GM04504 (cell line): Measurements from ENCODE around the gene ARHGAP10.
A peak's percentile ranks its signal among the peaks of the same experiment; 100 is the strongest.

ENCODE experiments used
- DNase-seq: peaks from one replicate; pipeline ENCODE4 v3.0.0-alpha.2; 2012; ENCODE audit warnings: low read depth

ARHGAP10 gene

DNA sequence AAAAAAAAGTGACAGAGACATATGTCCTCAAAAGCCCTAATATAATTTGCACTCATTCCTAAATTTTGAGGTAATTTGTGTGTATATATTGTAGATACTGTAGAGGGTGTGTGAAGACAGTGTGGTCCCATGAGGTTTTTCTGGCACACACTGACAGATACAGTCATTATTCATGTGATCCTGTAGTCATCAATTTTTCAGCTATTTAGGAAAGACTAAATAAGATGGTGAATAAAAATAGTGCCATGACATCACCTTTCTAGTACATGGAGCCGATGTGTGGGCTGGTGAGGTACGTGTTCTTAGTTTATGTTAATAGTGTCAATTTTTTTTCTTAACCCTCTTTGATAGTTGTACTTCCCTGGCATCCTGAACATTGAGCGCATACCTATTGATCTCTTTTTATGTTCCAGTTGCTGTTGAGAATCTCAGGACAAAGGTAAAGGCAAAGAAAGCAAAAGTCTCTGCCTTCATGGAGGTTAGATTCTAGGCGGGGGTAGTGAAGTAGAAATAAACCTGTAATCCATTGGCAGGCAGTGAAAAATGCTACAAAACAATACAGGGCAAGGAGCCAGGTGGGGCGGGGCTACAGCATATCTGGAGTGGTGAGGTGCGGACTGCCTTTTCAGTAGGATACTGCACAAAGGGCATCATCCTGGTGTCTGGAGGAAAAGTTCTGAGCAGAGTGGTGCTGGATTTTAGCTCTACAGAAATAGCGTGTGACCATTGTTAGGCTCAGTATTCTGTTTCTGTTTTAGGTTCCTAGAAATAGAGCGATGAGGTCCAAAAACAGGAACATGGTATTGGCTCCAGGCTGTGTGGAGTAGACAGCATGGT is 93.8 kb downstream of the ARHGAP10 start:
- DNase-seq, result no peak

- no peak for DNase-seq
Observed at GRCh38 chr4:147826288-147826646, 94.4 kb downstream of the ARHGAP10 start.

- no peak for DNase-seq
Observed at GRCh38 chr4:147828331-147828905, 96.5 kb downstream of the ARHGAP10 start.

DNA sequence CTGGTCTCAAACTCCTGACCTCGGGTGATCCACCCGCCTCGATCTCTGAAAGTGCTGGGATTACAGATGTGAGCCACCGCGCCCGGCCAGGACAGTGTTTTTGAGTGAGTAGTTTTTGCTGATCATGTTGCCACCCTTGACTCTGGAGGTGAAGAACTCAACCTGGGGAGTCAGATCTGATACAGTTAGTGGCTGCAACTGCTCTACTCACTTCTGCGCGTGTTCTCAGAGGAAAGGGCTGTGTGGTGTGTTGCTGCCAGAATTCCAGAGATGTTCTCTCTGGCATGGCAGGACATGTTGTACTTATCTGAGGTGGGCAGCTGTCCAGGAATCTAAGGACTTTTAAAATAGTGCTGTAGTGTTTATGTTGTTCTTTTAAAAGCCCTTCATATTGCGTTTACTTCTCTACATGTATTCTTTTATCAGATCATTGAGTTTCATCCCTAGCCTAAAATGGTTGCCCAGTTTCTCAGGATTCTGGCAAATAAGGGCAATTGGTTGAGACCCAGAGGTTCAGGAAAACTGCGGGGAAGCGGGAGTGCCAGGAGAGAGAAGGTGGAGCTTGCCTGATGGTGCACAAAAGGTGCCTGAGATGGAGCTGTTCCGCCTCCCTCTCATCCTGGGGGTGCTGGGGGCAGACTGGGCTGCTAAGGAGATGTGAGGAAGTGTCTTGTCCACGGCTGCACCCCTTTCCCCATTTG is 97.7 kb downstream of the ARHGAP10 start:
- no peak for DNase-seq

GRCh38 chr4:147830102-147830463 is 98.2 kb downstream of the ARHGAP10 start:
- no peak for DNase-seq

DNA sequence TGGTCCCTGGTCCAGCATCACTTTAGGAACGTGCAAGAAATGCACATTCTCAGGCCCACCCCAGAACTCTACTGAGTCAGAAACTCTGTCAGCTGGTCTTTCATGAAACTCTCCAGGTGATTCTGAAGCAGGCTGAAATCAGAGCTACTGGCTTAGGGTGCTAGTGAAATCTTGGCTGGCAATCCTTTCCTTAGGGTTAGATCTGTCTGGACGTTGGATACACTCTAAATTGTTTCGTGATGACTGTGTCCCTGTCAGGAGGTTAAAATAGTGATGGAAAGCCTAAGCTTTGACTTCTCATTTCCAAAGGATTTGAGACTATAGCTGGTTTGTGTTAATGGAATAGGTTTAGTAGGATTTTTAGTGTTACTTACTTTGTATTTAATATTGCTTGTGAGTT is 99.1 kb downstream of the ARHGAP10 start:
- DNase-seq, result no peak

DNA sequence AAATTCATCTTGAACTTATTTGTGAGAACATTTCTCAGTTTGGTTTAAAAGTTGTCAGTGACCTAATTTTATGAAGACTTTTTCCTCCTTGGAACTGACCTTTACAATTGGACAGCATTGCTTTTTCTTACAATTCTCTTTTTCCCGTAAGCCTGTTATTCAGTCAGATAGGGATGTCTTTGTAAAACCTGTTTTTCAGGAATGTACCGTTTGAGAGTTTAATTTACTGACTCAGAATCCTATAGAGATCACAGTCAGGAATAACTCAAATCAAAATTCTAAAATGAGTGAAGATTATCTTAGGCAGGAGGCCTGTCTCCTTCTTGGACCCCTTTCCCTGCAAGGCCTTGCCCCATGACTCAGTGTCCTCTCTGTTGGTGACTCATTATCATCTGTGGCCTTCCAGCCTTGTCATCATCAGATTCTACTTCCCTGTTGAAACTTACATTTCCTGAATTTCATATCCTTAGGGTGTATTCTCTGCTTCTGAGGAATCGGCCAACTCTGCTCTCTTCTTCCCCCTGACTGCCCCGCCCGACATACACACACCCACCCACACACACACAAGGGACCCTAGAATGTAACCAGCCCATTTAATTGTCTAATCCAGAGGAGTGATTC is 99.8 kb downstream of the ARHGAP10 start:
- DNase-seq, result peak; percentile 64

- DNase-seq, result no peak
Observed at GRCh38 chr4:147833254-147833653, 101.4 kb downstream of the ARHGAP10 start.

- DNase-seq, result no peak
Observed at GRCh38 chr4:147833741-147834140, 101.9 kb downstream of the ARHGAP10 start.

DNA sequence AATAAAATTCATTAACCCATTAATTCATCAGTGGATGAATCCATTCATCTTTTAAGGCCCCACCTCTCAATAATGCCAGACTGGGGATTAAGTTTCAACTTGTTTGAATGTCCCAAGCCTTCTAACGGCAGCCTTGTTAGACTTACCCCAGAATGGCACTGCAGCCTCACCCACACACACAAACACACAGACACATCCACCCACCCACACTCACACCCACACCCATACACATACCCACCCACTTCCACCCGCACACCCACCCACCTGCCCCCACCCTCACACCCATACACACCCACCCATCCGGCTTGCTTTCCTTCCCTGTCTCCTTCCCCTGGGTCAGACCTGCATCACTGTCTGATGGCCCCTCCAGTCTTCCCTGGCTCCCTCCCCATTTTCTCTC is 102.6 kb downstream of the ARHGAP10 start:
- DNase-seq, result no peak

DNA sequence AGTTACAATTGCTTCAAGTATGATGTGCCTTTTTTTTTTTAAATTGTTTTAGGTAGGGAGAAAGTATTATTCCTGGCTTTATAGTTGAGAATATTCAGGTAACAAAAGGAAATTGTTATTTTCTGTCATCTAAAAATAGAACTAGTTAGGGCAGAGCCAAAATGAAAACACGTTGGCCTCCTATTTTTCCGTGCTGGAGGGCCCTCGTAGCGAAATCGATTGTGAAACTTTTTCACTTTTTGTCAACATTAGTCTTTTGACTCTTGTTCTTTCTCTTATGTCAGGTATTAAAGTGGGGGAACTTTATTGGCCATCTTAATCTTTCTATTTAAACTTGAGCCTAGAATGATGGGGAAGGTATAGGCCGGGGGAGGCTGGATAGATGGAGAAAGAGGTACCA is 104.9 kb downstream of the ARHGAP10 start:
- DNase-seq, result no peak

DNA sequence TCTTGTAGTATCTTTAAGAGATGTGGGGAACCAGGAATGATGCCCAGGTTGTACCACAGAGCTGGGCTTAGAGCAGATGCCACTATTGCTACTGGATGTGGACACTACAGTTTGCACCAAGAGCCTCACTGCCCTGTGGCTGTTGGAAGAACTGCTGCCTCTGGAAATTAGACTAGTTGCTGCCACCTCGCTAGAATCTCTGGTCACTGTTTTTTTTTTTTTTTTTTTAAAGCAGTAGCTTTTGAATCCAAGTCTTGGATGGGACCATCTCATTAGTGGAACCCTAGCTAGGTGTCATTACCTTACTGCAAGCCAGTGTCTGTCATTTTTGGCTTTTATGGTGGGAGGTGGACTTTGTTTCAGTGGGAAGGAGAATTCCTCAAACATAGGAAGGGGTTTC is 105.5 kb downstream of the ARHGAP10 start:
- no peak for DNase-seq

DNA sequence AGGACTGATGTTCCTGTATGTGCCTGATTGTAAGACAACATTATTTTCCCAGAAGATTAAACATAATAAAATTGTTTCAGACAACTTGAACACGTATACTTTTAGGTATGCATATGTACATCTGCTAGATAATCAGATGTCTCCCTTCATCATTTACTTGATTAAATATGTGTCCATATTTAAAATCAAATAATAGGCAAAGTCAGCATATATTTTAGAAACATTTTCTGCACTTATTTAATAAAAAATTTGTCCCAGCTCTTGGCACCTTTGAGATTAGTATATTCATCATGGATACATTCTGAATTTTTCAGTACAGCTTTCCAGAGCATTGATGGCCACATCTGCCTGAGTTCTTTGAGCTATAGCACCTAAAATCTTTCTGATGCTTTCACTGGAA is 106.0 kb downstream of the ARHGAP10 start:
- DNase-seq, result no peak

- no peak for DNase-seq
Observed at GRCh38 chr4:147839200-147839599, 107.3 kb downstream of the ARHGAP10 start.

DNA sequence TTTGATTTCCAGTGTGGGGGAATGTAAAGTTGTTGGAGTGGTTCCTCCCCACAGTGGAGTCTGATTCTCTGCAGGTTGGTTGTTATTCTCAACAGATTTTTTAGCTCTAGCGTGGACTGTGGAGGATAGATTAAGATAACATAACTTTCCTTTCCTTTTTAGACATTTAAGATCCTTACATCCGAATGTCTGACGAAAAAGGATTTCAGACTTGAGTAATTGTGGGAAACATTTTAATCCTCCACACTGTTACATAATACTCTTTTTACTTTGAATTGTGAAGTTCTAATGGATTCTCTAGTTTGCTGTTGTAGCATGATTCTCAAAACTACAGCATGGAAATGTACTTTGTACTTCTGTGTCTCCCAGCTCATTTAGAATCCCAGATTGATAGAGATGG is 107.8 kb downstream of the ARHGAP10 start:
- no peak for DNase-seq

- DNase-seq, result no peak
Observed at GRCh38 chr4:147840838-147841738, 109.2 kb downstream of the ARHGAP10 start.

GRCh38 chr4:147842573-147842972 is 110.7 kb downstream of the ARHGAP10 start:
- DNase-seq, result no peak

GRCh38 chr4:147843162-147843561 is 111.3 kb downstream of the ARHGAP10 start:
- DNase-seq, result no peak

DNA sequence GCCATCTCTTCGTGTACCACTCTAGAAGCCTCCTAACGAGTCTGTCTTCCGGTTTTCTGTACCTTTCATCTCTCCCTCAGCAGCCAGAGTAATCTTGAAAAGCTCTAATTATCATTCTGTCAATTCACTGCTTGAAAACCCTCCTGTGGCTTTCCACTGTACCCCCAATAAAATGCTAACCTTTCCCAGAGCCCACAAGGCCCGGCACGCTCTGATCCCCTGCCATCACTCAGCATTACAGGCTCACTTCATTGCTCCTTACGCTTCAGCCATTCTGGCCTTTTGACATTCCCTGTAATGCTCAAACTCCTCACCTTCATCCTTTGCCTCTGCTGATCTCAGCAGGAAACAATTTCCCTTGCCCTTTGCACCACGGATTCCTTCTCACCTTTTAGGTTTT is 112.9 kb downstream of the ARHGAP10 start:
- DNase-seq, result no peak

DNA sequence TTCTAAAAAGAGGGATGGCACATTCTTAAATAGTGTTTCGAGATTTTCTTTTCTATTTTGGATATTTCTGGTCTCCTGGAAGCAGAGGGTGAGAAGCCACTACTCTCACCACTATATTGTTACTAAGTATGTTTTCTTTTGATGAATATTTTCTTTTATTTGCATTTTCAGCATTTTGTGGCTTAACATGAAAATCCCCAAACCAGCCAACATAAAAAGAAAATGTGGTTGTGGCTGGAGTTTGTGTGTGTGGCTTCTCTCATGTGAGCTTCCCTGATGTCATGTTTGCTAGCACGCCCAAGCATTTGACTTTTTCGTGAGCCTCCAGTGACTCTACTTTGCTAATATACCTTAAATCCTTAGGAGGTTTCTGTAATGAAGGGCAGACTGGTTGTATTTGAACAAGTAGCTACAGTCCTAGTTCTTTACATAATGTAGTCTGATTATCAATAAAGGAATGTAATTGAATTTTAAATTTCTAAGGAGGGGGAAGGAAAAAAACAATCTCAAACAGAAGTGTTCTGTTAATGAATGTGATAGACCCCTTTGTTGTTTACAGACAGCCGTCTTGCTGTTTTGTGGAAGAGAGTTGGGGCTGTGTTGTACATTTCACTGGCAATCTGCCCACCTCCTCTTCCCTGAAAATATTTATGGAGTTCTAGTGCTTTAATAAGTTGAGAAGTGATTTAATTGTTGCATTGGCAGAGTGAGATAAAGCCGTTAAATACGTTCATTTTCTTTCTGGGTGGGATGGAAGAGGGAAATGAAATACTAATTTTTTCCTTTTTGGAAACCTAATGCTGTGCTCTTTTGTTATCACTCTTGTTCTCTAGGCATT is 114.6 kb downstream of the ARHGAP10 start:
- no peak for DNase-seq
